Breast epithelium (tissue), 3 donors: ENCODE data around the gene CCDC188.
"Not testable (repeated sequence)": the region's sequence is repeated elsewhere in the genome, so short reads cannot be mapped to it uniquely, and the experiment has no call there.

Source experiments
- CTCF ChIP-seq, 3 donors: fragments of 450-650 bp; IDR thresholded peaks; one replicate each; pipeline ENCODE4 v1.5.1; 2016 to 2017; ENCODE audit warnings: antibody characterized with exemption in 3 of 3, mild to moderate bottlenecking in 3 of 3, moderate library complexity in 3 of 3
- POLR2A ChIP-seq: fragments of 450-650 bp; IDR thresholded peaks from one replicate; pipeline ENCODE4 v1.6.1; 2016; ENCODE audit warnings: antibody characterized with exemption, mild to moderate bottlenecking, moderate library complexity

GRCh38 chr22:20159531-20159930 is 8.7 kb upstream of the CCDC188 start:
- not testable (repeated sequence) for TF ChIP-seq CTCF (IDR thresholded peaks at IDR 0.05); POLR2A
